Calu3 (cell line): ENCODE measurements around the gene OBI1. TPM values are rescaled to one million over a fixed set of nuclear protein-coding genes. Genes with fewer than 3 reads are reported as not detected.

Experiments
- BruUV-seq: library from RNA; stranded (reverse); fragments of 400-500 nt; replicated peaks from 2 replicates; lab custom pipeline; 2021; lab: Mats Ljungman, UMichigan
- CTCF ChIA-PET: fragments of 300-600 bp; sonication (Branson Sonifier 250); formaldehyde crosslinking; loops from one replicate; lab custom pipeline; 2022; ENCODE audit warnings: antibody characterized with exemption; lab: Charles Lee
- DNase-seq: peaks from one replicate; pipeline ENCODE4 v3.0.0; 2022
- H3K27ac Mint-ChIP-seq: one replicate; pipeline ENCODE4 v1.8.0; 2022; ENCODE audit warnings: mixed read lengths; ENCODE audit not compliant: unreplicated experiment
- H3K27me3 Mint-ChIP-seq: one replicate; pipeline ENCODE4 v1.8.0; 2022; ENCODE audit warnings: mixed read lengths; ENCODE audit not compliant: unreplicated experiment
- H3K36me3 Mint-ChIP-seq: one replicate; pipeline ENCODE4 v1.8.0; 2022; ENCODE audit warnings: mild to moderate bottlenecking, moderate library complexity, mixed read lengths; ENCODE audit not compliant: insufficient read depth, unreplicated experiment
- H3K4me1 Mint-ChIP-seq: one replicate; pipeline ENCODE4 v1.8.0; 2022; ENCODE audit warnings: mild to moderate bottlenecking, low read depth, mixed read lengths; ENCODE audit not compliant: unreplicated experiment
- H3K4me3 Mint-ChIP-seq: one replicate; pipeline ENCODE4 v1.8.0; 2022; ENCODE audit warnings: mild to moderate bottlenecking, low read depth, moderate library complexity, mixed read lengths; ENCODE audit not compliant: unreplicated experiment
- H3K9me3 Mint-ChIP-seq: one replicate; pipeline ENCODE4 v1.8.0; 2022; ENCODE audit warnings: low read depth, mixed read lengths; ENCODE audit not compliant: unreplicated experiment
- CTCF ChIP-seq: fragments of 200-600 bp; IDR thresholded peaks from one replicate; pipeline ENCODE4 v1.8.0; 2022; ENCODE audit warnings: antibody characterized with exemption; ENCODE audit not compliant: unreplicated experiment
- intact Hi-C: fragments of 100-400 bp; cut with micrococcal nuclease; formaldehyde crosslinking; loops from one replicate; pipeline ENCODE4 v1.10.0; 2022; ENCODE audit not compliant: unreplicated experiment
- total RNA-seq: library from RNA; stranded (reverse); gene quantifications from 2 replicates; pipeline ENCODE4 v1.2.3, GENCODE V29; 2022

OBI1 gene
- total RNA-seq, 1 experiment from 2014 or later: 5.9 TPM

- Mint-ChIP-seq H3K4me3 (no peak overlapping the region), H3K27me3 (no peaks in the 10 kb centered on the region), H3K4me1 (no peaks in the 10 kb centered on the region), H3K36me3 (no peaks in the 10 kb centered on the region), H3K27ac (no peak overlapping the region), H3K9me3 (no peaks in the 10 kb centered on the region)
- intact Hi-C loops: no loop called here
- CTCF ChIA-PET: no interaction called here
- no TSS peak for BruUV-seq
- no peak for DNase-seq
- TF ChIP-seq CTCF: no peak
These were observed 28.4 kb downstream of the OBI1 start for GRCh38 chr13:78630511-78630910.

GRCh38 chr13:78625384-78625783, 33.6 kb downstream of the OBI1 start:
- H3K4me3 Mint-ChIP-seq: no peak overlapping the region
- intact Hi-C loops: no loop called here
- H3K27ac Mint-ChIP-seq: no peak overlapping the region
- no peak for TF ChIP-seq CTCF
- no peaks in the 10 kb centered on the region for H3K4me1 Mint-ChIP-seq
- H3K27me3 Mint-ChIP-seq: no peaks in the 10 kb centered on the region
- no TSS peak for BruUV-seq
- no peak for DNase-seq
- no peaks in the 10 kb centered on the region for H3K36me3 Mint-ChIP-seq
- CTCF ChIA-PET: no interaction called here
- no peaks in the 10 kb centered on the region for H3K9me3 Mint-ChIP-seq

GRCh38 chr13:78623132-78623531, 35.8 kb downstream of the OBI1 start:
- Mint-ChIP-seq H3K4me3 (no peak overlapping the region), H3K9me3 (no peaks in the 10 kb centered on the region), H3K27me3 (no peaks in the 10 kb centered on the region), H3K27ac (no peak overlapping the region), H3K36me3 (no peaks in the 10 kb centered on the region), H3K4me1 (no peaks in the 10 kb centered on the region)
- no TSS peak for BruUV-seq
- CTCF ChIA-PET: no interaction called here
- intact Hi-C loops: no loop called here
- DNase-seq: no peak
- TF ChIP-seq CTCF: no peak

- no peak overlapping the region for H3K27ac Mint-ChIP-seq
- intact Hi-C loops: no loop called here
- no peak for DNase-seq
- CTCF ChIA-PET: no interaction called here
- no peaks in the 10 kb centered on the region for H3K4me1 Mint-ChIP-seq
- no peaks in the 10 kb centered on the region for H3K36me3 Mint-ChIP-seq
- no peak for TF ChIP-seq CTCF
- H3K27me3 Mint-ChIP-seq: no peaks in the 10 kb centered on the region
- H3K9me3 Mint-ChIP-seq: no peaks in the 10 kb centered on the region
- no peak overlapping the region for H3K4me3 Mint-ChIP-seq
- no TSS peak for BruUV-seq
These were observed 38.0 kb downstream of the OBI1 start for GRCh38 chr13:78620936-78621470.
